ENCODE measurements around the gene PARS2.

Gene PARS2

DNA sequence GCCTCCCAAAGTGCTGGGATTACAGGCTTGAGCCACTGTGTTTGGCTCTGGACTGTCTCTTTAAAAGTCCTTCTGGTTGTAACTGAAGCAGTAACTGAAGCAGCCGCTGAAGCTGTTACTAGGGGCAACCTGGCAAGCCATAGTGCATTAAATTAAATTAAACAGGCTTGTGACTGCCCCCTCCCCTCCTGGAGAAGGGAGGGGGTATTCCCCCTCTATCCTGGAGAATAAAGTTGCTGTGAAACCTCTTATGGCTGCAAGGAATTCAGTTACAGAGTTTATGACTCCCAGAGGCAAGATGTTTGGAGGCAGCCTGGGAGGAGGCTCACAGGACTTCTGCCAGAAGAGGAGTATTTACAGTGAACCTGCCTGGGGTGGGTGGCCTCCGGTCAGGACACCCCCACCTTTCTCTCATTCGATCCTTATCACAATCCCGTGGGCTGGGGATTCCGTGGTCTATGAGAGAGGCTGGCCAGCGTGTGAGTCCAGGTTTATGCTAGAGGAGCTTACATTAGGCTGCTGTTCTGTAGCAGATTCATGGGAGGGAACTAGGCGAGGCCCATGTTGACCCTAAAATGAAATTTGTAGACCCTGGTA is 28.5 kb upstream of the PARS2 start:
- no peak overlapping the region for H3K4me3 ChIP-seq (replicated peaks; ENCODE audit: low read depth, low read length)
- DNase-seq (ENCODE audit: low read depth), result no peak
- no peak for TF ChIP-seq CTCF (IDR thresholded peaks at IDR 0.05; ENCODE audit: low read length, missing control alignments)

DNA sequence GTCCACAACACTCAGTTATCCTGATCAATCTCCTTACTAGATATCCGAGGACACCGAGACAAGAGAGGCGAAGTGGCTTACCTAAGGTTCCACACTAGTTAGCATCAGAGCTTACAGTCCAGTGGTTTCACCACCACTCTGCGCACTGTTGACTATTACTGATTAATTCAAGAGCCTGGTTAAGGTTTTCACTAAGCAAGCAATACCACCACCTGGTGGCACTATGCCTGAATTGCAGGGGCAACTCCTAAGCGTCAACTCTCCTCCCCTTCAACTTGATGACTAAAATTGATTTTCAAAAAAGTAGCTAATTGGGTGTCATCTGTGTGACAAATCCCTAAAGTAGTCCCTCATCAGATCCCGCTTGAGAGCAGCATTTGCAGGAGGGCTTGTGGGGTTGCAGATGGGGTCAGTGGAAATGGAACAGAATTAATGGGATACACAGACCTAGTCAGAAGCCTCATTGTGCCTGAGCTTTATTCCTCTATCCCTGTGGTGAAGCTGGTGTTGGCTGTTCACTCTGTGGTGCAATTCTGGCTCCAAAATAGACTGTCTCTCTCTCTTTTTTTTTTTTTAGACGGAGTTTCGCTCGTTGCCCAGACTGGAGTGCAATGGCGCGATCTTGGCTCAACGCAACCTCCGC is 27.7 kb upstream of the PARS2 start:
- H3K4me3 ChIP-seq (replicated peaks; ENCODE audit: low read depth, low read length), result no peak overlapping the region
- peak; percentile 72 for TF ChIP-seq CTCF (IDR thresholded peaks at IDR 0.05; ENCODE audit: low read length, missing control alignments)
- DNase-seq (ENCODE audit: low read depth), result peak; percentile 49

DNA sequence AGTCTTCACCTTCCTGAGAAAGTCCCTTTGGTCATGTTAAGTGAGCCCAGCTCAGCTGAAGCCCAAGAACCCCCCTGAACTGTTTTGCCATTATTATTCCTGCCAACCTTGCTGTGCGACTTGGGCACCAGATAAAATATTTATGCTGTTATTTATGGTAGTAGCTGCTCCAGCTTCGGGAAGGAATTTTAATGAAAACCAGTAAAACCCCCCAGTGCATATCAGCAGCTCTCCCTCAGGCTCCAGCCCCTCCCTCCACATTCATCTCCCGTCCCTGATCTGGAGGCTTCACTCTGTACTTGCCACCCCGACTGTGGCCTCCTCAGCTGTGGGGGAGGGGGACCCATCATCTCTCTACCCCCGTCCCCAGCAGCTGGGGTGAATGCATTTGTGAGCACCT is 24.1 kb upstream of the PARS2 start:
- DNase-seq (ENCODE audit: low read depth), result no peak
- no peak for TF ChIP-seq CTCF (IDR thresholded peaks at IDR 0.05; ENCODE audit: low read length, missing control alignments)
- H3K4me3 ChIP-seq (replicated peaks; ENCODE audit: low read depth, low read length), result no peak overlapping the region

GRCh38 chr1:54787604-54788003 is 23.3 kb upstream of the PARS2 start:
- no peak for TF ChIP-seq CTCF (IDR thresholded peaks at IDR 0.05; ENCODE audit: low read length, missing control alignments)
- DNase-seq (ENCODE audit: low read depth), result no peak
- H3K4me3 ChIP-seq (replicated peaks; ENCODE audit: low read depth, low read length), result no peak overlapping the region

DNA sequence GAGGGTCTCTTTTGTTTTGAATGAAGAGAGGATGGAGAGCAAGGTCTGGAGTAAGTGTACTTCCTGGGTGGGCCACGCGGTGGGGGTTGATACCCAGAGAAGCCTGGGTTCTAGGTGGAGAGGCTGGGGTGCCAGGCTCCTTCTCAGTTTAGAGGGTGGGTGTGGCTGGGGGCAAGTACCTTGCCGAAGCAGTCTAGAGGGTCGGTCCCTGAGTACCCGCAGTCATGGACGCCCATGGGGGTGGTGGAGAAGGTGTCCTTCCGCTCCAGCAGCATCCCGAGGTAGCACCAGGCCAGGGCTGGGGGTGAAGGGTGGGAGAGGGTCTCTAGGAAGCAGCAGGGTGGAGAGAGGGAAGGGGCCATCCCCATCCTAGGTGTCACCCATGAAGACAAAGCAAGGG is 22.5 kb upstream of the PARS2 start:
- H3K4me3 ChIP-seq (replicated peaks; ENCODE audit: low read depth, low read length), result no peak overlapping the region
- no peak for DNase-seq (ENCODE audit: low read depth)
- TF ChIP-seq CTCF (IDR thresholded peaks at IDR 0.05; ENCODE audit: low read length, missing control alignments), result no peak

- DNase-seq (ENCODE audit: low read depth), result no peak
Measured at GRCh38 chr1:54784066-54784465, 19.7 kb upstream of the PARS2 start.

More at GRCh38 chr1:54784066-54784465, 19.7 kb upstream of the PARS2 start:
- no peak overlapping the region for H3K4me3 ChIP-seq (replicated peaks; ENCODE audit: low read depth, low read length)
- no peak for TF ChIP-seq CTCF (IDR thresholded peaks at IDR 0.05; ENCODE audit: low read length, missing control alignments)
